HEK293 (cell line): ENCODE results near the gene GRIN2A.

Source experiments
- CTCF ChIP-seq: fragments of 450-650 bp; formaldehyde crosslinking; IDR thresholded peaks from 2 replicates; pipeline ENCODE4 v1.5.1; 2016; ENCODE audit warnings: missing biosample characterization, missing genetic modification characterization
- ZNF449 ChIP-seq: fragments of 450-650 bp; formaldehyde crosslinking; IDR thresholded peaks from 2 replicates; pipeline ENCODE4 v1.5.1; 2017; ENCODE audit warnings: missing biosample characterization, mild to moderate bottlenecking, missing genetic modification characterization, moderate library complexity

GRCh38 chr16:10028644-10029043, 153.6 kb downstream of the GRIN2A start:
- TF ChIP-seq ZNF449 (tag by site-specific recombination) (no peak), CTCF (tag by site-specific recombination) (no peak)
